HCEC 1CT (cell line): ENCODE measurements around the gene MAP2K7.
A peak's percentile ranks its signal among the peaks of the same experiment; 100 is the strongest.

Experiments used
- DNase-seq: peaks from one replicate; pipeline ENCODE4 v3.0.0-alpha.2; 2017

Gene MAP2K7

DNA sequence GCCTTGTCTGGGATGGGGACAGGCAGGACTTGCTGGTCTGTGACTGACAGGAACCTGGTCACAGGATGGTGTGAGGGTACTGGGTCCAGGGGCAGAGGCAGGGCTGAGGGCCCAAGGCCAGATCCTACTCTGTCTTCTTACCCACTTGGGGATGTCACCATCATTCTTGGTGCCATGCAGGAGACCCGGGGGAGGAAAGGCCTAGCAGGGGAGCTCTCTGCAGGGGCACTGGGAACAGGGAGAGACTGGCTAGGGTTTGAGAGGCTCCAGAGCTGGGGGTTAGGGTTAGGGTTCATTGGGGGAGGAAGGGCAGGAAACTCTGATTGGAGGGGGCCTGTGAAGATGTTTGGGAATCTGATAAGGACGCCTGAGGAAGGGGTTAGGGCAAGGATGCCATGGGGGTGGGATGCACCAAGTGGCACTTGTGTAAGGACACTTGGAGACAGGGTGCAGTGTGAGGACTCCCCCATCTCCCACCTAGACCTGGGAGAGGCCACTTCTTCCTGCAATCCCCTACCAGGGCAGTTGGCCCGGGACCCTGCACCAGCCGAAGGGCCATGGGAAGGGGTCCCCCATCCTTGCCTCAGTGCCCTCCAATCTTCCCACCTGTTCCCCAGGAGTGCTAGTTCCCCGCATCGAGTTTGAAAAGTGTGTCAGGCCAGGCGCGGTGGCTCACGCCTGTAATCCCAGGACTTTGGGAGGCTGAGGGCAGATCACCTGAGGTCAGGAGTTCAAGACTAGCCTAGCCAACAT is 36.4 kb upstream of the MAP2K7 start:
- no peak for DNase-seq

DNA sequence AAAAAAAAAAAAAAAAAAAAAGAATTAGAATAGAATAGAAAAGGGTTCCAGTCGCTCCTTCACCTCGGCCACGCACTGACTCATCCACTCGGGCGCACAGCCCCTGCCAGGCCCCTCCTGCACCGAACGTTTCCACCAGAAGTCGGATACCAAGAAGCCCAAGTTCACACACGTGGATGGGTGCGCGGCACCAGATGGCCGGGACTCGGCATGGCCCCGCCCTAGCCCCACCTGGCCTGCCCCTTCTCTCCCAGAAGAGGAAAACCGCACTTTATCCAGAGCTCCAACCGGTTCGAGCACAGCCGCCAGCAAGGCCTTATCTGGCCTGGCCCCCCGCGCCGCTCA is 35.4 kb upstream of the MAP2K7 start:
- peak; percentile 7 for DNase-seq

DNA sequence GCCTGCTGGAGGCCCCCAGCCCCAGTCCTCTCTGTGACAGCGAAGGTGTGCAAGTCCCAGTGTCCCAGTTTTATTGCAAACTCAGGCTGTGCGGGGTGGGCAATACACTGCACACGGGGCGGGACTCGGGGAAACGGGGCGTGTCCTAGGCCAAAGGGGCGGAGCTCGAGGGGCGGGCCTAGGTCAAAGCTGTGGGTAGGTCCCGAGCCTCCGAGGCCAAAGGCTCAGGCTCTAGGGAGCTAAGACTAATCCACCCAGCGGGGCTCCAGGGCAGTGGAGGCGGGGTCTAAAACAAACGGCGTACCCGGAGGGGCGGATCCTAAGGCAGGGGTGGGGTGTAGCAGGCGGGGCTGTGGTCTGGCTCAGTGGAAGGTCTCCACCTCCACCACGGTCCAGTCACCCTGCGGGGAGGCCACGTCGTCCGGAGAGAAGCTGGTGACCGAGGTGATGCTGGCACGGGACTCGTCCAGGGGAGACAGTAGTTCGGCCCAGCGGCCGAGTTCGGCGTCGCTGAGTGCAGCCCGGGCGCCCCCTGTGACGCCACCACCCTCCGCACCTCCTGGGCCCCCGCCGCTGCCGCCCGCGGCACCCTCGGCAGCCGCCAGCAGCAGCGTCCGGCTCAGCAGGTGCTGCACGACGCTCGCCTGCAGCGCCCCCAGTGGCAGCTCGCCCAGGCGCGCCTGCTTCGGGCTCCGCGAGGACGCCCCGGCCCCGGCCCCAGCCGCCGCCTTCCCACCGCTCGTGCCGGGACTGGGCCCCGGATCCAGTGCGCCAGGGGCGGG is 34.8 kb upstream of the MAP2K7 start:
- DNase-seq: peak; percentile 68

DNA sequence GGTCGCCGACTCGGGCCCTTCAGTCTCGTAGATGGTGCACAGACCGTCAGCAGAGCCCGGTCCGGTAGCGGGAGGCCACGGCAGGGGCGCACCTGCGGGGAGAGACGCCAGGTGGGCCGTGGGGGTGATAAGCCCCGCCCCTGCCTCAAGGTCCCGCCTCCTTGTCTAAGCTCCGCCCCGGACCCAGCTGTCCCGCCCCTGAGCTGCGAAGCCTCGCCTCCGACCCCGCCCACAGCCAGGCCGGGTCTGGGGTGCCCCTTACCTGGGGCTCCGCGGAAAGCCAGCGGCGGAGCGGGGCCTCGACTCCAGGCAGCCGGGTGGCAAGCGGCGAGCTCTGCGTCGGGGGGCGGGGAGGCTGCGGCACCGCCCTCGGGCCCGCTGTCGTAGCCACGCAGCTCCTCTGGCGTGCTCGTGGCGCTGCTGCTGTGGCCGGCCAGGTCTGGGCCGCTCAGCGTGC is 34.2 kb upstream of the MAP2K7 start:
- DNase-seq: no peak

DNA sequence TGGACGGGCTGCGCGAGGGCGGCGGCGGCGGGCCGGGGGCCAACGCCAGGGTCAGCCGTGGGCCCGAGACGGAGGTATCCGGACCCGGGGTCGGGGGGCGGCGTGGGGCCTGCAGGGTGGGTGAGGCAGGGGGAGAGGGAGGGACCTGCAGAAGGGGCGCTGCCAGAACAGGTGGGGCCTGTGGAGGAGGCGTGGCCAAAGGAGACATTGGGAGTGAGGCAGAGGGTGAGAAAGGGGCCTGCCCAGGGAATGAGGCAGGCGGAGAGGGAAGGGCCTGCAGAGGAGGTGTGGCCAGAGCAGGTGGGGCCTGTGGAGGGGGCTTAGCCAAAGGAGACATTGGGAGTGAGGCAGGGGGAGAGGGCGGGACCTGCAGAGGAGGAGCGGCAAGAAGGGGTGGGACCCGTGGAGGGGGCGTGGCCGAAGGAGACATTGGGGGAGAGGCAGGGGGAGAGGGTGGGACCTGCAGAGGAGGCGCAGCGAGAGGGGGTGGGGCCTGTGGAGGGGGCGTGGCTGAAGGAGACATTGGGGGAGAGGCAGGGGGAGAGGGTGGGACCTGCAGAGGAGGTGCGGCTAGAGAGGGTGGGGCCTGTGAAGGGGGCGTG is 33.7 kb upstream of the MAP2K7 start:
- peak; percentile 15 for DNase-seq

DNA sequence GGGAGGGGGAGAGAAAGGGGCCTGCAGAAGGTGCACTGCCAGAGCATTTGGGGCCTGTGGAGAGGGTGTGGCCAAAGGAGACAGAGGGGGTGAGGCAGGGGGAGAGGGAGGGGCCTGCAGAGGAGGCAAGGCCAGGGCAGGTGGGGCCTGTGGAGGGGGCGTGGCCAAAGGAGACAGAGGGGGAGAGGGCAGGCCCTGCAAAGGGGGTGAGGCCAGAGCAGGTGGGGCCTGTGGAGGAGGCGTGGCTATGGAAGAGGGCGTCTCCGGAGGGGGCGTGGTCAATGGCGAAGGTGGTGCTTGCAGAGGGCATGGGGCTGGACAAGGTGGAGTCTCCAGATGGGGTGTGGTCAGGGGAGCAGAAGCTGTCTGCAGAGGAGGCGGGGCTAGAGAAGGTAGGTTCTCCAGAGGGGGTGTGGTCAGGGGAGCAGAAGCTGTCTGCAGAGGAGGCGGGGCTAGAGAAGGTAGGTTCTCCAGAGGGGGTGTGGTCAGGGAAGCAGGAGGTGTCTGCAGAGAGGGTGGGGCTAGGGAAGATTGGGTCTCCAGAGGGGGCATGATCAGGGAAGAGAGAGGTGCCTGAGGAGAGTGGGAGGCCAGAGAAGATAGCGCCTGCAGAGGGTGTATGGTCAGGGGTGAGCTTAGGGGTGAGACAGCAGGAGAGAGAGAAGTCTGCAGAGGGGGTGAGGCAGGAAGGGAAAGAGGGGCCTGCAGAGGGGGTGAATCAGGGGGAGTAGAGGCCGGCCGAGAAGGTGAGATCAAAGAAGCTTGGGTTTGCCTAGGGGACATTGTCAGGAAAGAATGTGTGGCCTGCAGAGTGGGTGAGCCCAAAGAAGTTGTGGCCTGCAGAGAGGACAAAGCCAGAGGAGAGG is 32.9 kb upstream of the MAP2K7 start:
- peak; percentile 63 for DNase-seq

DNA sequence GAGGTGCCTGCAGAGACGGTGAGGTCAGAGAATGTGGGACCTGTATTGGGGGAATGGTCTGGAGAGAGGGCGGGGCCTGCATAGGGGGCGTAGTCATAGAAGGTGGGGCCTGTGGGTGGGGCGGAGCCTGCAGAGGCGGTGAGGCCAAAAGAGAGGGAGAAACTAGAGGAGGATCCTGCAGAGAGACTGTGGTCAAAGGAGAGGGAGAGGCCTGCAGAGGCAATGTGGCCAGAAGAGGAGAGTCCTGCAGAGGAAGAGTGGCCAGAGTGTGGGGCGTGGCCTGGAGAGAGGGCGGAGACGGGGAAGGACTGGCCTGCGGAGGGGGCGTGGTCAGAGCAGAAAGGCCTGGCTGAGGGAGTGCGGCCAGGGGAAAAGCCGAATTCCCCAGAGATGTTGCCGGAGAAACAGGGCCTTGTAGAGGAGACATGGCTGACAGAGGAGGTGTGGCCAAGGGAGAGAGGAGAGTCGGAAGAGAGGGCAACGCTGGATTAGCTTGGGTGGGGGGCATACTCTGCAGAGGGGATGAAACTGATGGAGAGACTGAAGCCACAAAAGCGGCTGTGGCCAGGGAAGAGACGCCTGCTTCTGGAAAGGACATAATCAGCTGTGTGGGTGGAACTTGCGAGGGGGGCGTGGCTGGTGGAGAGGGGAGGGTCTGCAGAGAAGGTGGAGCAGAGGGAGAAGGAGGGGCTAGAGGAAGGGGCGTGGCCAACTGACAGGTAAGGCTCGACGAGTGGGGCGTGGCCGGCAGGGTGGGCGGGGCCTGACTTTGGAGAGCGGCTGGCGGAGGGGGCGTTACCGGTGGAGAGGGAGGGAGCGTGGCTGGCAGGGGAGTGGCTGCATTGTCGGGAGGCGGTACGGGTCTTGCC is 32.0 kb upstream of the MAP2K7 start:
- DNase-seq: peak; percentile 89

DNA sequence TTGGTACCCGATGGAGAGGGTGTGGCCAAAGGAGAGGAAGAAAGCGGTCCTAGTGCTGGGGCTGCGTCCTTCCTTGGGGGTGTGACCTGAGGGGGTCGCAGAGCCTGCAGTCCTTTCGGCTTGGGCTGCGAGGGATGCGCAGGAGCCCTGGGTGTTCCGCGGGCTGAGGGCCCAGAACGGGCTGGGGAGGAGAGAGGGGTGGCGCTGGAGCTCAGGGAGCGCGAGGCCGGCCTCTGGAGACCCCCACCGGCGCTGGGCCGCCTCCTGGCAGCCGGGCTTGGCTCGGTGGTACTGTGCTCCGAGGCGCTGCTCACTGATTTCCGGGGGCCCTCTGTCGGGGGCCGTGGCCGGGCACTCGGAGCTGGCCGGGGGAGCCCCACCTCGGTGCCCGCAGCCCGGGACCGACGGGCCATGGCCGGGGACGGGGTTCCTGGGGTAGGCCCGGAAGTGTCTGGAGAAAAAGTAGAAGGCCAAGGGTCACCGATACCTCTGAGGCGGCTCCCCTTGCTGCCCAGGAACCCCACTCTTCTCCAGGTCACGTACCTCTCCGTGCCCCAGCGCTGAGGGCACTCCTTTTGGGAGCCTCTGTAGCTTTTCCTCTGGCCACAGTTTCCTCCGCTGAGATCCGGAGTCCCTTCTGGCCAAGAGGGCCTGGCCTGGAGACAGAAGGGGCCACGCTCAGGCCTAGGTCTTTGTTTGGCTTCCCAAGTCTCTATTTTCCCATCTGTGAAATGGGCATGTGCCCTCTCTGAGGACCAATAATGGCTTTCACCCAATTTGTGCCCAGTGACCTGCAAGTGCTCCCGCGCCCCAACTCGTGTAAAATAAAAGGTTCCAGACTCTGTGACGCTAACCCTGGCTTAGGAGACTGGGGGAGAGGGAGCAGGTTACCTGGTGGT is 31.1 kb upstream of the MAP2K7 start:
- no peak for DNase-seq

DNA sequence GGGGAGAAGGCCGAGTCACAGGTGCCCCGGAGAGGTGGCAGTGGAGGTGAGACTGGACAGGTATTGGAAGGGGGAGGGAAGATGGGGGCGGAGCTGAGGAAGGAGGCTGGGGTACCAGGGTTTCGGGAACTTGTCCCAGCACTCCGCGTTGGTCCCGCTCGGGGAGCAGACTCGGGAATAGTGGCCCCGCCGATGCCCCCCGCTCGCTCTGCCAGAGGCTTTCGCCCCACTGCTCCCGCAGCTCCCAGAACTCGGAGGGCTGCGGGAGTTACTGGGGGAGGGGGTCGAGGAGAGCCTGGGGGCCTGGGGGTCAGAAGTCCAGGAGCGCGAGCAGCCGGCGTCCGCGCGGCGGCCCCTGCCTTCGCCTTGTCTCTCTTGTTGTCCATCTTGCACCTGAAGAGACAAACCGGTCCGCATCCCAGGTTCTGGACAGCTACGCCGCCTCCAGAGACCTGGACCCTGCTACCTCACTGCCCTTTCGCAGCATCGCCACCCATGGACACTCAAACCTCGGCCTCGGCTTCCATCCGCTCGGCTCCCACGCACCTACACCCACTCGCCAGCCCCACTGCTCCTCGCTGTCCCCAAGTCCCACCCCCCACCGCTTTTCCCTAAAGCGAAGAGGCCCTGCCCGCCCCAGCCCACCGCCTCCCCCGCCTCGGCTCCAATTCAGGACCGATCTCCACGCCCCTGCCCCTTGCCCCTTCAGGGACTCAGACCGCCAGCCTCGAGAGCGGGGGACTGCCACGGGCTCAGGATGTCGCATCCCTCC is 30.2 kb upstream of the MAP2K7 start:
- DNase-seq: no peak

DNA sequence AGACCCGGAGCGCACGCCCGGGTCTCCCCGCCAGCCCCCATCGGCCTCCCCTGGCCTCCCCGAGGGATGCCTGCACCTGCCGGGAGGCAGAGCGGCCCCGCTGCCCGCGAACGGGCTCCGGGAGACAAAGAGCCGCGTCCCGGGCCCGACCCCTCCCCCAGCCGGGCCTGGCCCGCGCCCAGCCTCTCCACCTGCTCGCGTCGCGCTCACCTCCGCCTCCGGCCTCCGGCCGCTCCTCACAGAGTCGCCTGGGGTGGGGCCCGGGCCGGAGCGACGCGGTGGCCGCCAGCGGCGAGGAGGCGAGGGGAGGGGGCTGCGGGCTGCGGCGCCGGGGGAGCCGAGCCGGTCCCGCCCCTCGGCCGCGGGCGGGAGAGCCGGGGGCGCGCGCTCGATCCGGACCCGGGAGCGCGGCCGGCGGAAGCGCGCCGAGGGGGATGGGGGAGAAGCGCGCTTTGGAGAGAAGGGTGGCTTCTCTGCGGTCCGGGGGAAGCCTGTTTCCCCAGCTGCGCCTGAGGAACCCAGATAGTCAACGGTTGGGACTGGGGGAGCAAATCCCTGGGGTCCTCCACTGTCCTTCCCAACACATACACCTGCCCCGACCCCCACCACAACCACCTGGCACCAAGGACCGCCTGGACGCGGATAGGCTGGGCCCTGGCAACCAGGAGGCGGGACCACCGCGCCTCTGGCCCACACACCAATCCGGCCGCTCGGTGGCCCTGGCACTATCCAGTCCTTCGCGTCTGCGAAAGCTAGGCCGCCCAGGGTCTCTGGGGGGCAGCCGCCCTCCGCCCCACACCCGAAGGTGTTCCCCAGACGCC is 29.4 kb upstream of the MAP2K7 start, which contains the start of gene PRR36:
PRR36 (minus strand) TSS at position 315 of the 821 bp plus-strand sequence. CDS start 701 bp downstream, outside the sequence.
- DNase-seq: no peak

DNA sequence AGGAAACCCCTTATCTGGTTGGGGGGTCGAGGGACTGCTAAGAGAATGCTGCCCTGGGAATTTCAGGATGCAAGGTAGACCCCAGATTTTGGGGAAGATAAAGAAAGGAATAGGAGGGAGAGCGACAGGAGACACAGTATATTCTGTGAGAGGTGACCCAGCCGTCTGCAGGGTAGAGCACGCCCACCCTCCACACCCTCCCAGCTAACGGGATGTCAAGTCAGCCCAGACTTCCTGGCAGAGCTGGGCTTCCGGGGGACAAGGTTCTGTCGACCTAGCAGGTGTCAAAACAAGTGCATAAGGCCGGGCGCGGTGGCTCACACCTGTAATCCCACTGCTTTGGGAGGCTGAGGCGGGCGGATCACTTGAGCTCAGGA is 28.8 kb upstream of the MAP2K7 start:
- DNase-seq: no peak

DNA sequence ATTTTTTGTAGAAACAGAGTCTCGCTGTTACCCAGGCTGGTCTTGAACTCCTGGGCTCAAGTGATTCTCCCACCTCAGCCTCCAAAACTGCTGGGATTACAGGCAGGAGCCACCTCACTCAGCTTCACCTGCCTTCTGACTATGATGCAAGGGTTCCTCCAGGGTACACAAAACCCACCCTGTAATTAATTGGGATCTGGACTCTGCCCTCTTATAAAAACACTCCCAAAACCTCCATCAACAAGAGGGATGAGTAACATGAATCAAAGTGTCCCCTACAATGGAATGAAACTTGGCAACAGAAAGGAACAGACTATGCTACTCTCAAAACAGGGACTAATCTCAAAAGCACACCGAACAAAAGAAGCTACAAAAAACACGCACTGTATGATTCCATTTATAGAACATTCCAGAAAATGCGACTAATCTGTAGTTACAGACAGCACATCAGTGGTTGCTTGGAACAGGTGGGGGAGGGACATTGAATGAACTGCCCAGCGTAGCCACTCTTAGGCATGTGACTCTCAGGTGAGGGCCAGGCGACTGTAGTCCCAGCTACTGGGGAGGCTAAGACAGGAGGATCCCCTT is 26.3 kb upstream of the MAP2K7 start:
- DNase-seq: peak; percentile 11

DNA sequence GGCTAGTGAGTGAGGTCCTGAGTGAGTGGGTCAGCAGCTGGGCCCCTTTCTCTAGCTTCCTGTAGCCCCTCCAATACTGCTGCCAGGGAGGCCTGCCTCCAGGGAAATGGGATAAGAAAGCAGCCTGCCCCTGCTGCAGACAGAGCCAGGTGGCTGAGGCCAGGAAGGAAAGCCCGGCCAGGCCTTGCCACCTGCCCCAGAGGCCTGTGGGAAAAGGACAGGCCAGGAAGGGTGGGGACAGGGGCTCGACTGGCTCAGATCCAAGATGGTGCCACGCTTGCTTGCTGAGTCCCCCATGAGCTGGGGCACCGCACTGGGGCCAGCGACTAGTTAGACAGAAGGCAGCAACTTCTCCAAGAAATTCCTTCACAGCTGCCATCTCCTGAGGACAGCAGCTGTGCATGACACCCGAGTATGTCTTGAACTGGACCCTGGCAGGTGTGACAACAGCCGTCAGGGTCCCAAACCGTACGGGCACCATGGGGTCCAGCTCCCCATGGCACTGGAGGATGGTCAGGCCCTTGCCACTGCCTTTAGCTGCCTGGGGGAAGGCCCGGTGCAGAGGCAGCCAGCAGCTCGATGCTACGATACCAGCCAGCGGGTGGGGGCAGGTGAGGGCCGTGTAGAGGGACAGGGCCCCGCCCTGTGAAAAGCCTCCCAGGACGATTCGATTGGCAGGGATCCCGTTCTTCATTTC is 24.4 kb upstream of the MAP2K7 start:
- no peak for DNase-seq

DNA sequence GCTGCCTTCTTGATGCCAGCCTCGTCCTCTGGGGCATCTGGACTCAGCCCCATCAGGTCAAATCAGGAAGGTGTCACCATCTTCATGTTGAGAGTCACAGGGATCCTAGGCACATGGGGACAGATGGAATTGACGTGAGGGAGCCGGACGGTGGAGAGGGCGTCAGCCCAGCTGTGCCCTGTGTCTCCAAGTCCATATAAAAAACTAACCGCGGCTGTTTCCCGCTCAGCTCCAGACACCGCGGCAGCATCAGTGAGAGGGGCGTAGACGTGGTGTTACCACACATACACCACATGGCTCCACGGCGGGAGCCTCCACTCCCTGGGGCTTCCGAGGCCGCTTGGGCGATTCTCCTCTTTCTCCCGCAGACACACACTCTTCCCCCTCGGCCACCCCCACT is 23.8 kb upstream of the MAP2K7 start:
- DNase-seq: no peak

DNA sequence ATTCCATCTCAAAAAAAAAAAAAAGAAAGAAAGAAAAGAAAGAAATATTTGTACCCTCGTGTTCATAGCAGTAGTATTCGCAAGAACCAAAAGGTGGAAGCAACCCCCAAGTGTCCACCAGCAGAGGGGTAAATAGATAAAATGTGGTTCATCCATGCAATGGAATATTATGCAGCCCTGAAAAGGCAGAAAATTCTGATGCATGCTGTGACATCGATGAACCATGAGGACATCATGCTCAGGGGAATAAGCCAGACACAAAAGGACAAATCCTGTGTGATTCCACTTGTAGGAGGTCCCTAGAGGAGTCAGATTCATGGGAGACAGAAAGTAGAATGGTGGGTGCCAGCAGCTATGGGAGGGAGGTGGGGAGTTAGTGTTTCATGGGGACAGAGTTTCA is 21.8 kb upstream of the MAP2K7 start:
- DNase-seq: no peak

DNA sequence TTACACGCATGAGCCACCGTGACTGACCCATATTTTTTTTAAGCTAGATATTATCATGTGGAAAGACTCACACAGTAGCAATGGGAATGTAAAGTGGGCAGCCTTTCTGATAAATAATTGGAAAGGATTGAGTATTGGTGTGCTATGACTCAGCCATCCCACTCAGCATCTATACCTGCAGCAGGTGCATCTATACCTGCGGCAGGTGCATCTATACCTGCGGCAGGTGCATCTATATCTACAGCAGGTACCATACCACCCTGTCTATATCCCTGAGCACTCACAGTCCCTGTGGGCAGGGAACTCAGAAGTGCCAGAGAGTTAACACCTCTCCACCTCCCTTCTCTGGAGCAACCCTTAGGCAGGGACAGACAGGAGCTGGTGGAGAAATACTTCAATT is 20.6 kb upstream of the MAP2K7 start:
- DNase-seq: peak; percentile 17

DNA sequence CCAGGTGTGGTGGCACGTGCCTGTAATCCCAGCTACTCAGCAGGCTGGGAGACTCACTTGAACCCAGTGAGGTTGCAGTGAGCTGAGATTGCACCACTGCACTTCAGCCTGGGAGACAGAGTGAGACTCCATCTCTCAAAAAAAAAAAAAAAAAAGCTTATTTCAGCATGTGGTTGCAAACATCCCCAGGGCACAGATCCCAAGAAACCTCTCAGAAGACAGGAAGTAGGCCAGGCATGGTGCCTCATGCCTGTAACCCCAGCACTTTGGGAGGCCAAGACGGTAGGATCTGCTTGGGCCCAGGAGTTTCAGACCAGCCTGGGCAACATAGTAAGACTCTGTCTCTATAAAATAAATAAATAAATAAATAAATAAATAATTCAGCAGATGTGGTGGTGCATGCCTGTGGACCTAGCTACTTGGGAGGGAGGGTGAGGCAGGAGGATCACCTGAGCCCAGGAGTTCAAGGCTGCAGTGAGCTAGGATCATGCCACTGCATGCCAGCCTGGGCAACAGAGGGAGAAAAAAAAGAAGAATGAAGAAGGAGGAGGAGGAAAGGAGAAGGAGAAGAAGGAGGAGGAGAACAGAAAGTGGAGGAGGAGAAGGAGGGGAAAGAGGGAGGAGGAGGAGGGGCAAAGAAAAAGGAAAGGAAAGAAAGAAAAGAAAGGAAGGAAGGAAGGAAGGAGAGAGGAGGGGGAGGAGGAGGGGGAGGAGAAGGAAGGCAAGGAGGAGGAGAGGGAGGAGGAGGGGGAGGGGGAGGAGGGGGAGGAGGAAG is 19.7 kb upstream of the MAP2K7 start:
- peak; percentile 21 for DNase-seq
